ENCODE results near the gene LIM2.

GRCh38 chr19:51366389-51367254 lies 21.2 kb downstream of the LIM2 start:
- TF ChIP-seq CTCF (IDR thresholded peaks at IDR 0.05): no peak
- peak; percentile 80 for TF ChIP-seq POLR2A (IDR thresholded peaks at IDR 0.05)
